Breast epithelium (tissue), 3 donors: Measurements from ENCODE around the gene ENPP6.

Source experiments
- POLR2A ChIP-seq: fragments of 450-650 bp; IDR thresholded peaks from one replicate; pipeline ENCODE4 v1.6.1; 2016; ENCODE audit warnings: antibody characterized with exemption, mild to moderate bottlenecking, moderate library complexity
- TF ChIP-seq, protein P1 (sequence below), 3 donors: fragments of 450-650 bp; IDR thresholded peaks; one replicate each; pipeline ENCODE4 v1.5.1; 2016 to 2017; ENCODE audit warnings: antibody characterized with exemption in 3 of 3, mild to moderate bottlenecking in 3 of 3, moderate library complexity in 3 of 3

DNA sequence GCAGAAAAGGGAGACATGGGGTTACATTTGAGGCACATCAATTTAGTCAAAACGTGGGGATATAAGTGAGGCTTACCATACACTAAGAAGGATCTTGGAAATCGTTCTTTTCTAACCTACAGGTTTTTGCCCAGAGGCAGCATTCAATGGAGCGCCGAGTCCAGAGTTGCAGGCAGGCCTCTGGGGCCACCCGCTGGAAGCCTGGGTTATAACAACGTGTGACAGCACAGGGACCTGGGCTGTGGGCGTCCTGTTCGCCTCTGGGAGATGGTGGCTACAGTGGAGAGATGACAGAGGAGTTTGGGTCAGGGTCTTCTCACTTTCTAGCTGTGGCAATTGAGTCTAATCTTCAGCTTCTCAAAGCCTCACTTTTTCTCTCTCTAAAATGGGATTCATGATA is 53.9 kb downstream of the ENPP6 start:
- TF ChIP-seq, protein P1, sequence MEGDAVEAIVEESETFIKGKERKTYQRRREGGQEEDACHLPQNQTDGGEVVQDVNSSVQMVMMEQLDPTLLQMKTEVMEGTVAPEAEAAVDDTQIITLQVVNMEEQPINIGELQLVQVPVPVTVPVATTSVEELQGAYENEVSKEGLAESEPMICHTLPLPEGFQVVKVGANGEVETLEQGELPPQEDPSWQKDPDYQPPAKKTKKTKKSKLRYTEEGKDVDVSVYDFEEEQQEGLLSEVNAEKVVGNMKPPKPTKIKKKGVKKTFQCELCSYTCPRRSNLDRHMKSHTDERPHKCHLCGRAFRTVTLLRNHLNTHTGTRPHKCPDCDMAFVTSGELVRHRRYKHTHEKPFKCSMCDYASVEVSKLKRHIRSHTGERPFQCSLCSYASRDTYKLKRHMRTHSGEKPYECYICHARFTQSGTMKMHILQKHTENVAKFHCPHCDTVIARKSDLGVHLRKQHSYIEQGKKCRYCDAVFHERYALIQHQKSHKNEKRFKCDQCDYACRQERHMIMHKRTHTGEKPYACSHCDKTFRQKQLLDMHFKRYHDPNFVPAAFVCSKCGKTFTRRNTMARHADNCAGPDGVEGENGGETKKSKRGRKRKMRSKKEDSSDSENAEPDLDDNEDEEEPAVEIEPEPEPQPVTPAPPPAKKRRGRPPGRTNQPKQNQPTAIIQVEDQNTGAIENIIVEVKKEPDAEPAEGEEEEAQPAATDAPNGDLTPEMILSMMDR (IDR thresholded peaks at IDR 0.05): peak in 2 of 3 donors; percentile 28 to 34
- no peak for TF ChIP-seq POLR2A
